ENCODE results near the gene NPY2R.

DNA sequence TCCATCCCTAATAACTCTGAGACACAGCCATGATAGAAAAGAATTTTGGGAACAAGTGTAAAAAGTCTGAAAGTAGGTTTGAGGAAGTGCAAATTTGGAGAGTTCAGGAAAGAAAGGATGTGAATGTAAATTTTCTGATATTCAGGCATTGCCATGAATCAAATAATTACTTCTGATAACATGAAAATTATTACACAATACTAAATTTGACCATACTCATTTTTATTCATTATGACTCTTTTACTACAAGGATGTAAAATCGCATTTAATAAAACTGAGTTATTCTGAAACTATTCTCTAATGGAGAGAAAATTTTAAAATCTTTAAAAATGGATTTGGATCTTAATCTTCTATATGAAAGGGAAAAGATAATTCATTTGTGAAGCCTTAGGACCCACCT is 33.8 kb upstream of the NPY2R start:
- no peak for TF ChIP-seq EZH2 (IDR thresholded peaks at IDR 0.05; ENCODE audit: borderline replicate concordance, low read depth, low read length, poor library complexity, severe bottlenecking)
- TF ChIP-seq, protein P1, sequence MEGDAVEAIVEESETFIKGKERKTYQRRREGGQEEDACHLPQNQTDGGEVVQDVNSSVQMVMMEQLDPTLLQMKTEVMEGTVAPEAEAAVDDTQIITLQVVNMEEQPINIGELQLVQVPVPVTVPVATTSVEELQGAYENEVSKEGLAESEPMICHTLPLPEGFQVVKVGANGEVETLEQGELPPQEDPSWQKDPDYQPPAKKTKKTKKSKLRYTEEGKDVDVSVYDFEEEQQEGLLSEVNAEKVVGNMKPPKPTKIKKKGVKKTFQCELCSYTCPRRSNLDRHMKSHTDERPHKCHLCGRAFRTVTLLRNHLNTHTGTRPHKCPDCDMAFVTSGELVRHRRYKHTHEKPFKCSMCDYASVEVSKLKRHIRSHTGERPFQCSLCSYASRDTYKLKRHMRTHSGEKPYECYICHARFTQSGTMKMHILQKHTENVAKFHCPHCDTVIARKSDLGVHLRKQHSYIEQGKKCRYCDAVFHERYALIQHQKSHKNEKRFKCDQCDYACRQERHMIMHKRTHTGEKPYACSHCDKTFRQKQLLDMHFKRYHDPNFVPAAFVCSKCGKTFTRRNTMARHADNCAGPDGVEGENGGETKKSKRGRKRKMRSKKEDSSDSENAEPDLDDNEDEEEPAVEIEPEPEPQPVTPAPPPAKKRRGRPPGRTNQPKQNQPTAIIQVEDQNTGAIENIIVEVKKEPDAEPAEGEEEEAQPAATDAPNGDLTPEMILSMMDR (conservative IDR thresholded peaks at IDR 0.05; ENCODE audit: low read depth, low read length) = no peak

Measured in A673 (cell line).